OCI-LY3 (cell line): ENCODE data around the gene TBKBP1.

ENCODE experiments used
- H2AFZ ChIP-seq: fragments of 200-600, 300-600 bp; shearing (Covaris generic); 2 replicates; pipeline ENCODE4 v1.6.0; 2014; ENCODE audit warnings: antibody characterized with exemption, low read depth, low read length
- H3K27ac ChIP-seq: fragments of 200-600, 300-600 bp; sonication (generic); 2 replicates; pipeline ENCODE4 v1.5.1; 2014; ENCODE audit warnings: mild to moderate bottlenecking, low read length, moderate library complexity, mixed read lengths
- H3K27me3 ChIP-seq: fragments of 200-600, 300-600 bp; sonication (generic); 2 replicates; pipeline ENCODE4 v1.6.1; 2014; ENCODE audit warnings: low read depth, low read length, mixed read lengths
- H3K36me3 ChIP-seq: fragments of 200-600, 300-600 bp; sonication (generic); replicated peaks from 2 replicates; pipeline ENCODE3; 2014; ENCODE audit warnings: low read depth, low read length, mixed read lengths
- H3K4me1 ChIP-seq: fragments of 300-600, 200-600 bp; sonication (generic); 2 replicates; pipeline ENCODE4 v1.6.1; 2014; ENCODE audit warnings: low read length, mixed read lengths
- H3K4me2 ChIP-seq: fragments of 200-600, 300-600 bp; sonication (generic); 2 replicates; pipeline ENCODE4 v1.6.1; 2014; ENCODE audit warnings: low read length, mixed read lengths
- H3K4me3 ChIP-seq: fragments of 300-600, 200-600 bp; sonication (generic); 2 replicates; pipeline ENCODE4 v1.5.1; 2014; ENCODE audit warnings: antibody characterized with exemption, mild to moderate bottlenecking, low read length, moderate library complexity
- H3K79me2 ChIP-seq: fragments of 300-600, 200-600 bp; shearing (Covaris generic); 2 replicates; pipeline ENCODE4 v1.6.1; 2014; ENCODE audit warnings: mild to moderate bottlenecking, low read length, mixed read lengths
- H3K9ac ChIP-seq: fragments of 300-600, 200-600 bp; shearing (Covaris generic); 2 replicates; pipeline ENCODE4 v1.6.0; 2014; ENCODE audit warnings: mild to moderate bottlenecking, low read length, moderate library complexity
- H3K9me3 ChIP-seq: fragments of 200-600, 300-600 bp; shearing (Covaris generic); 2 replicates; pipeline ENCODE4 v1.6.1; 2014; ENCODE audit warnings: low read length, mixed read lengths; ENCODE audit not compliant: insufficient read depth
- H4K20me1 ChIP-seq: fragments of 200-600, 300-600 bp; sonication (generic); 2 replicates; pipeline ENCODE4 v1.6.1; 2016; ENCODE audit warnings: low read length, mixed read lengths; ENCODE audit not compliant: insufficient read depth
- CTCF ChIP-seq: fragments of 200-600, 300-600 bp; sonication (generic); IDR thresholded peaks from 2 replicates; pipeline ENCODE4 v1.5.1; 2014; ENCODE audit warnings: antibody characterized with exemption, low read length, low read depth
- EZH2phosphoT487 ChIP-seq: fragments of 200-600 bp; shearing (Covaris generic); IDR thresholded peaks from 2 replicates; pipeline ENCODE4 v1.6.1; 2018; ENCODE audit warnings: antibody characterized with exemption, mixed run types, low read depth

TBKBP1 gene

GRCh38 chr17:47705536-47706530 lies 11.9 kb downstream of the TBKBP1 start:
- H3K27ac ChIP-seq, result no peak overlapping the region
- no peak overlapping the region for H2AFZ ChIP-seq
- H3K36me3 ChIP-seq, result no peaks in the 10 kb centered on the region
- H3K4me3 ChIP-seq, result no peak overlapping the region
- TF ChIP-seq EZH2phosphoT487 (no peak), CTCF (no peak)
- H3K4me2 ChIP-seq, result no peak overlapping the region
- H3K4me1 ChIP-seq, result peaks cover 10% of the 10 kb centered on the region; the same call in 1 of the 2 replicates
- H3K9me3 ChIP-seq, result no peaks in the 10 kb centered on the region
- H3K79me2 ChIP-seq, result no peaks in the 10 kb centered on the region
- no peaks in the 10 kb centered on the region for H4K20me1 ChIP-seq
- H3K9ac ChIP-seq, result no peak overlapping the region
- H3K27me3 ChIP-seq, result peaks cover 50% of the 10 kb centered on the region

DNA sequence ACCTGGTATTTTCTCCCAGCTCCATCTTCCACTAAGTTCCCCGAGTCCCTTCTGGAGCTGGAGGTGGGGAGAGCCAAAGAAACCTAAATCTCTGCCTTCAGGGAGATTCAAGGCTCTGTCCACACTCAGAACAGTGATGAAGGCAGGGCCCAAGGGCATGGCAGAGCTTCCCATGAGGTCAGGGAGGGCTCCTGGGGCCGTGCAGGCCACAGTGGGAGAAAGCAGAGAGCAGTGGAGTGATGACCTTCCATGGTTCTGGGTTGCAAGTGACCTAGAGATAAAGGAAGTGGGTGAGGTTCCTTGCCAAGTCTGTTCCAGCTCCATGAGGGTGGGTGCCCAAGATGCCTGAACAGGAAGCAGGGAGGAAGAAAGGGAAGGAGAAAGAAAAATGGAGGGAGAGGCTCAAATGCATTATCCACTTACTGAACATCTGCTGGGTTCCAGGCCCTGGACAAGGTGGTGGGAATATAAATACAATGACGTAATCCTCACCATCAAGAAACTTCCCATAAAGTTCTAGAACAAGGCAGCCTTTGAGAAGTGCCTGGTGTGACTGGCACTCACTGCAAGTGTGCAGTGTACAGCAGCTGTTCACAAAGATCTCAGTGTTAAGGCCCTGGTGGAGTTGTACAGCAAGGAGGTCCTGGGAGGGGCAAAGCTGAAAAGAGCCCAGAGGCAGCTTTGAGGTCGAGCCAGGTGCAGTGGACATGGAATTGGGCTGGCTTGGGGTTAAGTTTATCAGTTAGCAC lies 13.3 kb downstream of the TBKBP1 start:
- TF ChIP-seq EZH2phosphoT487 (no peak), CTCF (no peak)
- Histone ChIP-seq H3K27me3 (peaks cover 57% of the 10 kb centered on the region), H3K9ac (no peak overlapping the region), H3K27ac (no peak overlapping the region), H3K4me3 (no peak overlapping the region), H3K36me3 (no peaks in the 10 kb centered on the region), H3K79me2 (no peaks in the 10 kb centered on the region), H3K9me3 (no peaks in the 10 kb centered on the region), H3K4me2 (no peak overlapping the region), H2AFZ (no peak overlapping the region), H3K4me1 (peaks cover 14% of the 10 kb centered on the region; the same call in 1 of the 2 replicates), H4K20me1 (peaks cover 6% of the 10 kb centered on the region; the same call in 1 of the 2 replicates)

- Histone ChIP-seq H3K4me3 (no peak overlapping the region), H3K4me2 (no peak overlapping the region), H2AFZ (no peak overlapping the region), H3K79me2 (no peaks in the 10 kb centered on the region), H3K9ac (no peak overlapping the region), H3K36me3 (no peaks in the 10 kb centered on the region), H3K4me1 (peaks cover 19% of the 10 kb centered on the region; the same call in 1 of the 2 replicates), H3K27ac (no peak overlapping the region), H3K9me3 (no peaks in the 10 kb centered on the region), H3K27me3 (peaks cover 59% of the 10 kb centered on the region), H4K20me1 (peaks cover 13% of the 10 kb centered on the region; the same call in 1 of the 2 replicates)
- TF ChIP-seq EZH2phosphoT487 (no peak), CTCF (no peak)
Observed at GRCh38 chr17:47707884-47708283, 13.9 kb downstream of the TBKBP1 start.
